Stomach (tissue), 4 donors: ENCODE results near the gene PEX19.

ENCODE experiments used
- CTCF ChIP-seq, 7 experiments: fragments of 450-650 bp in 4 of 7; fragments of 200-600 bp in 3 of 7; sonication (generic) in 3 of 7; IDR thresholded peaks; one replicate each; pipeline ENCODE4 v1.5.1; 2016 to 2019; ENCODE audit warnings: antibody characterized with exemption in 7 of 7, control low read depth in 2 of 7, mild to moderate bottlenecking in 1 of 7
- POLR2A ChIP-seq, 4 donors: fragments of 450-650 bp; IDR thresholded peaks; one replicate each; pipeline ENCODE4 v1.6.1; 2016; ENCODE audit warnings: antibody characterized with exemption in 4 of 4, control low read depth in 2 of 4, mild to moderate bottlenecking in 1 of 4, moderate library complexity in 1 of 4
- POLR2AphosphoS5 ChIP-seq, 3 donors: sonication (generic); formaldehyde crosslinking; IDR thresholded peaks; one replicate each; pipeline ENCODE4 v1.6.1; 2016; ENCODE audit warnings: antibody characterized with exemption in 3 of 3

- TF ChIP-seq CTCF (IDR thresholded peaks at IDR 0.05) (no peak), POLR2AphosphoS5 (IDR thresholded peaks at IDR 0.05) (no peak), POLR2A (IDR thresholded peaks at IDR 0.05) (no peak)
Measured at GRCh38 chr1:160245434-160245833, 39.5 kb downstream of the PEX19 start.
